ENCODE results near the gene USP34.
"Not testable (repeated sequence)": the region's sequence is repeated elsewhere in the genome, so short reads cannot be mapped to it uniquely, and the experiment has no call there.

Gene USP34

GRCh38 chr2:61220768-61221167, 250.1 kb downstream of the USP34 start:
- DNase-seq (ENCODE audit: low read depth) = peak; percentile 19

DNA sequence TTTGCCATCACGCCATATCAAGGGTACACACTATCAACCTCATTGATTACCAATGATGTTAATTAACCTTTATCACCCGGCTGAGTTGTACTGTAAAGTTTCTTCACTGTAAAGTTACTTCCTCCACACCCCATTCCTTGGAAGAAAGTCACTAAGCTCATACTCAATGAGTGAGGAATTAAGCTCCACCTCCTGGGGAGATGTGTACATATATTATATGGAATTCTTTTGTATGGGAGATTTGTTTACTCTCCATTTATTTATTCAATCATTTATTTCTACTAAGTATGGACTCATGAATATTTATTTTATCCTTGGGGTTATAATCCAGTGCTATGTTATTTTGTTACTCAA, 252.1 kb downstream of the USP34 start:
- no peak overlapping the region for H3K4me3 ChIP-seq (ENCODE audit: low read depth, low read length)
- DNase-seq (ENCODE audit: low read depth) = no peak

More at GRCh38 chr2:61220768-61221167, 250.1 kb downstream of the USP34 start:
- H3K4me3 ChIP-seq (ENCODE audit: low read depth, low read length) = no peak overlapping the region

- no peak overlapping the region for H3K4me3 ChIP-seq (ENCODE audit: low read depth, low read length)
- no peak for DNase-seq (ENCODE audit: low read depth)
Observed at GRCh38 chr2:61218076-61218816, 252.6 kb downstream of the USP34 start.

GRCh38 chr2:61214171-61214570, 256.7 kb downstream of the USP34 start:
- DNase-seq (ENCODE audit: low read depth) = no peak

GRCh38 chr2:61210332-61210981, 260.4 kb downstream of the USP34 start:
- no peak overlapping the region for H3K4me3 ChIP-seq (ENCODE audit: low read depth, low read length)
- DNase-seq (ENCODE audit: low read depth) = peak; percentile 65

More at GRCh38 chr2:61214171-61214570, 256.7 kb downstream of the USP34 start:
- H3K4me3 ChIP-seq (ENCODE audit: low read depth, low read length) = no peak overlapping the region

GRCh38 chr2:61205132-61205531, 265.8 kb downstream of the USP34 start:
- H3K4me3 ChIP-seq (ENCODE audit: low read depth, low read length) = no peak overlapping the region
- no peak for DNase-seq (ENCODE audit: low read depth)

DNA sequence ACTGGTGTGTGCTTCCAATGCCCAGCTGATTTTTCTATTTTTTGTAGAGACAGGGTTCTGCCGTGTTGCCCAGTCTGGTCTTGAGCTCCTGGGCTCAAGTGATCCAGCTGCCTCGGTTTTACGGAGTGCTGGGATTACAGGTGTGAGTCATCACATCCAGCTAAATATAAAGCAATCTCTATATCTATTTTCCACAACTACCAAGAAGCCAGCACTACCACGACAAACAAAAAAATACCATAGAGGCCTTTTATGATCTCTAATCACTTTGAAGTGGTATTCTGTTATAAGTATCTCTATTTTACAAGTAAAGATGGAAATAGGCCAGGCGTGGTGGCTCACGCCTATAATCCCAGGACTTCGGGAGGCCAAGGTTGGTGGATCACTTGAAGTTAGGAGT, 274.2 kb downstream of the USP34 start:
- no peak for DNase-seq (ENCODE audit: low read depth)

GRCh38 chr2:61194646-61195045, 276.2 kb downstream of the USP34 start:
- H3K4me3 ChIP-seq (ENCODE audit: low read depth, low read length); DNase-seq (ENCODE audit: low read depth): not testable (repeated sequence)

More for the DNA sequence above, 274.2 kb downstream of the USP34 start:
- no peak overlapping the region for H3K4me3 ChIP-seq (ENCODE audit: low read depth, low read length)

GRCh38 chr2:61193670-61194561, 277.0 kb downstream of the USP34 start:
- no peak for DNase-seq (ENCODE audit: low read depth)
- no peak overlapping the region for H3K4me3 ChIP-seq (ENCODE audit: low read depth, low read length)

DNA sequence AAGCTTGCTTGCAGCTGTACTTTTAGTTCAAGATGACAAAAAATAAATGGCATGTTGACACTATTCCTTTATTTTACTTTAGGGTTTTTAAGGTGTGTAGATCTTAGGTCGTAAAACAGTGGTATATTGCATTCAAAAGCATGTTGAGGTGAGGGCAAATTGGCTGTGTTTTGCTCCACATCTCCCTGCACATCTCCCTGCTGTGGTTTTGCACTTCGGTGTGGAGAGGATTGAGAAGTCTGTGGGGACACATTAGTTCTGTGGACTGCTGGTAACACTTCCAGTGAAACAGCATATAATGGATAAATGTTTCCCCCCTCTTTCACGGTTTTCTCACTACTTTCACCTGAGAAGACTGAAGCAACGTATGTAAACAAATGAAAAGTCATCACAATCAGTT, 283.8 kb downstream of the USP34 start:
- DNase-seq (ENCODE audit: low read depth) = no peak
- no peak overlapping the region for H3K4me3 ChIP-seq (ENCODE audit: low read depth, low read length)

DNA sequence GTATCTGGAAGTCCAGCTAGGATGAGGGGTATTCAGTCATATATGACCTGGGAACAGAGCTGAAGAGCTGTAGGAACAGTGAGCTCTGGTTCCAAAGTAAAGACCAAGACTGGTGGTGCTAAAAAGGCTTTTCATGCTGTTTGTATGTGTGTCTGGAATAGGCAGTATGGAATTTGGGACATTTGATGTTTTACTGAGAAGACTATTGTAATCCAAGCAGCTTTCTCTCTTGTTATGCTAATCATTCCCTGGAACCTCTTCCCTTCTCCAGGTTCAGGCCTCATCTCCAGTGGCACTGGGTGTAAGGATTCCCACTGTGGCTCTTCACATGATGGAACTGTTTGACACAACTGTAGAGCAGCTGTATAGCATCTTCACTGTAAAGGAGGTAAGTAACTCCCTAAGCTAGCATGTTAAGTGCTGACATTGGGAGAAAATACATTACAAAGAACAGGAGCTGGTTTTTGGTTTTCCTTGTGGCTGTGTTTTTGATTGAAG, 285.6 kb downstream of the USP34 start:
- no peak for DNase-seq (ENCODE audit: low read depth)
- H3K4me3 ChIP-seq (ENCODE audit: low read depth, low read length) = no peak overlapping the region

DNA sequence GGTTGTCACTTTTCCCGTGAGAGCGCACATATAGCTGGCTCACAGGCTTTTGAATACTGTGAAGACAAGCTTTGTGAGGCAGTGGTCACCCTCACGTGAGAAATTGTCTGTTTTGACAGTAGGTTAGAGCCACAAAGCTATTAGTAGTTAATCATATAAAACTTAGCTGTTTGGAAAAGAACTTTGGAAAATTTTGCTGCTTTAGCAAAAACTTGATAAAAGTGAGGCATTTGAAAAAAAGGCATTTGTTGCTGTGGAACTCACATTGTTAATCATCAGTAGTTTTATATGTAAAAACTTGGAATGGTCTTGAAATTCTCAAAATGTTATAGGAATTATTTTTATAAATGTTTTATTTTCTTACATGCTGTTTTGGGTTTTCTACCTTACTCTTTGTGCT, 286.6 kb downstream of the USP34 start:
- DNase-seq (ENCODE audit: low read depth) = no peak

DNA sequence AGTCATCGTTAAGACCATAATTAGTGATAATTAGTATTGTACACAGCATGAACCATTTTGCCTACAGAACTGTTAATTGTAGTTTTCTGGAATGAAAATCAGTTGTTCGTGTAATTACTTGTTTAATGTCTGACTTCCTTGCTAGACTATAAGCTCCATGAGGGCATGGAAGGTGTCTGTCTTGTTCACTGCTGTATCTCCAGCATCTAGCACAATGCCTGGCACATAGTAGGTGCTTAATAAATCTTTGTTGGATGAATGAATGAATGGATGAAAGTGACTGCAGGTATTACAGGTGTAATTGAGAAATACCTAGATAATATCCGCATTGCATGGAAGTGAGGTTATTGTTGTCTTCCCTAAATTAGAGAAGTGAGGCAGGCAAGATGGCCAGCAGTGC, 287.1 kb downstream of the USP34 start:
- H3K4me3 ChIP-seq (ENCODE audit: low read depth, low read length) = no peak overlapping the region
- no peak for DNase-seq (ENCODE audit: low read depth)

More for the DNA sequence above, 286.6 kb downstream of the USP34 start:
- H3K4me3 ChIP-seq (ENCODE audit: low read depth, low read length) = no peak overlapping the region

- DNase-seq (ENCODE audit: low read depth) = no peak
- no peak overlapping the region for H3K4me3 ChIP-seq (ENCODE audit: low read depth, low read length)
Observed at GRCh38 chr2:61182059-61182383, 288.9 kb downstream of the USP34 start.

DNA sequence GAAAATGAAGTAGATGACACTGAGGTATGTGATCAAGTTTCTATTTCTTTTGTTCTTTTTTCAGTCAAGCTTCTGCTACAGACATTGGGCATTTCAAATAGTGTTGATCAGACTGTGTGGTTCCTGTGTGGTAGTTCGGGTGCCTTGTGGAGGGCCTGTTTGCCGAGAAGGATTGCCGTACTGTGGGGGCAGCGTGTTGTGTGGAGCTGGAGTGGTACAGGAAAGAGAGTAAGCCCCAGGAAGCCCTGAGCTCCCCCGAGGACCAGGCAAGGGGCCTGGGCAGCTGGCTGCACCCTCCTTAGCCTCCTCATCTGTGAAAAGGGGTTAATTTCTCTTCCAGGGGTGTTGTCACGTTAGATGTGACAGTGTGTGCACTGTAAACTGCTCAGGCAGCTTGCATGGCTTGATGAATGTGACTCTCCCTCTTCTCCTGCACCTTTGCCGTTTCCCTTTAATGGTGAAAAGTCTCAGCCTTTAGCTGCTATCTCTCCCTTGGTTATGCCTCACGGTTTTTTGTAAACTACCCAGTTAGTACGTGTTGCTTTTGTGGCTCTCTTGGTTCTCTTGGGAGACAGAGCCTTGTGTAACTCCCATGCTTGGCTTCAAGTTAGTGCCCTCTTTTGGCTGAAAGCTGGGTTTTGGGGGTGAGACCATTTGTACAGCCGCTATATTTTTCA, 289.4 kb downstream of the USP34 start:
- H3K4me3 ChIP-seq (ENCODE audit: low read depth, low read length) = no peak overlapping the region
- DNase-seq (ENCODE audit: low read depth) = no peak

- no peak overlapping the region for H3K4me3 ChIP-seq (ENCODE audit: low read depth, low read length)
- no peak for DNase-seq (ENCODE audit: low read depth)
Observed at GRCh38 chr2:61180686-61181085, 290.2 kb downstream of the USP34 start.

GRCh38 chr2:61179701-61180639, 290.9 kb downstream of the USP34 start:
- peak overlapping the region; percentile 7 for H3K4me3 ChIP-seq (ENCODE audit: low read depth, low read length)
- DNase-seq (ENCODE audit: low read depth) = peak; percentile 27

All from skeletal muscle cell (primary cell).